Transverse colon (tissue), 4 donors: ENCODE measurements around the gene RDM1. TPM values are rescaled to one million over a fixed set of nuclear protein-coding genes. Genes with fewer than 3 reads are reported as not detected.

Experiments used
- DNase-seq: peaks from one replicate; pipeline ENCODE4 v3.0.0-alpha.2; 2019
- H3K27ac ChIP-seq, 4 donors: fragments of 200-600 bp; sonication (generic); 2 replicates each; pipeline ENCODE4 v1.5.1; 2016 to 2018; ENCODE audit warnings: inconsistent platforms in 4 of 4
- H3K27me3 ChIP-seq: fragments of 200-600 bp; sonication (generic); 2 replicates; pipeline ENCODE4 v1.5.1; 2017; ENCODE audit warnings: inconsistent platforms
- H3K36me3 ChIP-seq, 4 donors: fragments of 200-600 bp; sonication (generic); 2 replicates each; pipeline ENCODE4 v1.5.1; 2017 to 2019; ENCODE audit warnings: inconsistent platforms in 4 of 4
- H3K4me1 ChIP-seq, 4 donors: fragments of 200-600 bp; sonication (generic); 2 replicates each; pipeline ENCODE4 v1.5.1; 2017 to 2020; ENCODE audit warnings: inconsistent platforms in 4 of 4
- H3K4me3 ChIP-seq, 4 donors: fragments of 200-600 bp; sonication (generic); 1 replicate in 1 of 4; 2 replicates in 3 of 4; pipeline versions ENCODE4 v1.5.1 to v1.6.1; 2017 to 2019; ENCODE audit warnings: inconsistent platforms in 4 of 4
- H3K9me3 ChIP-seq, 2 donors: fragments of 200-600 bp; sonication (generic); 2 replicates each; pipeline ENCODE4 v1.5.1; 2017 to 2019; ENCODE audit warnings: inconsistent platforms in 2 of 2
- EP300 ChIP-seq: sonication (generic); formaldehyde crosslinking; IDR thresholded peaks from one replicate; pipeline ENCODE4 v1.6.1; 2017; ENCODE audit warnings: antibody characterized with exemption, low read depth
- POLR2A ChIP-seq: fragments of 450-650 bp; IDR thresholded peaks from one replicate; pipeline ENCODE4 v1.6.1; 2016; ENCODE audit warnings: antibody characterized with exemption, mild to moderate bottlenecking, moderate library complexity
- POLR2AphosphoS5 ChIP-seq, 3 donors: sonication (generic); formaldehyde crosslinking; IDR thresholded peaks; one replicate each; pipeline ENCODE4 v1.6.1; 2016; ENCODE audit warnings: antibody characterized with exemption in 3 of 3
- WGBS, 2 donors: methylation state at CpG; one replicate each; pipeline ENCODE4 v1.1.5; 2018; ENCODE audit warnings: low coverage in 1 of 2; 5-methylcytosine and 5-hydroxymethylcytosine counted together
- in situ Hi-C, 4 donors: fragments of 200-750 bp; cut with MboI; loops; one replicate each; pipeline versions ENCODE4 v1.15.0 to v1.15.1; 2017; ENCODE audit warnings: low sequenced_read_pairs in 3 of 4, low pct_ligation_motif_present in 1 of 4, low pct_unique_long_range_greater_than_20kb in 1 of 4
- intact Hi-C: fragments of 100-400 bp; cut with DNase I; formaldehyde crosslinking; loops from one replicate; pipeline ENCODE4 v1.15.1; 2023; ENCODE audit warnings: low total_unique reads
- small RNA-seq, 4 donors: library from RNA; depleted of rRNA; stranded (forward); fragments of <200 nt; gene quantifications; one replicate each; pipeline ENCODE3, GENCODE V24; 2016
- total RNA-seq, 4 donors: library from RNA; depleted of rRNA; stranded (reverse); fragments of >200 nt; gene quantifications; one replicate each; pipeline ENCODE4 v1.1.0, GENCODE V29; 2016
- TF ChIP-seq, protein P1 (sequence below), 5 experiments: fragments of 200-600 bp in 3 of 5; fragments of 450-650 bp in 2 of 5; sonication (generic) in 3 of 5; IDR thresholded peaks; 1 replicate in 2 of 5; 2 replicates in 3 of 5; pipeline ENCODE4 v1.5.1; 2016 to 2017; ENCODE audit warnings: antibody characterized with exemption in 5 of 5, inconsistent platforms in 3 of 5, mild to moderate bottlenecking in 2 of 5, moderate library complexity in 1 of 5

RDM1 gene
- total RNA-seq, 4 donors from 2014 or later: 39.2 TPM; not detected in 3

DNA sequence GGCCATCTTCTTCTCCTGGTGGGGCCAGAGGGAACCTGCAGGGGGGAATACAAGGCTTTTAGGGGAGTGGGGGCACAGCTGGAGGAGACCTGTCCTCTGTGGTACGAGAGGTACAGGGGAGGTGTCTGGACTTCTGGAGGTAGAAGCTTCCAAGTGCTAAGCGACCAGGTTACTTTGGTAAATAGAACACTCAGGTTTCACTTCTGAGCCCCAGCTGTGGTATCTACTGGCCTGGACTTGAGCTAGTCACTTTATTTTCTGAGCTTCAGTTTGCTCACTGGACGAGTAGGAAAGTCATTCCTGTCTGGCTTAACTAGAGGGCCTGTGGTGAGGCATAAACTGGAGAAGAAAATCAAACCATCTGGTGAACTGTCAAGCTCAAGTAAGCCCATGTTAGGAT lies 61.8 kb downstream of the RDM1 start, which contains the start of gene HEATR9:
Gene HEATR9, minus strand, starts transcription at position 155 of the 400 bp plus-strand sequence. Its CDS starts 149 bp downstream, at position 6.
- no peak for DNase-seq
- intact Hi-C loops: no loop called here
- 79% methylated on average over 3 of the region's 3 CpGs; no CpG with 5 or more reads in 1 of the 2 donors for WGBS, 2 donors

More for the DNA sequence above, 61.8 kb downstream of the RDM1 start, which contains the start of gene HEATR9:
- no peak for TF ChIP-seq EP300
- TF ChIP-seq POLR2A: no peak
- no peak for TF ChIP-seq POLR2AphosphoS5 (IDR thresholded peaks at IDR 0.05)
- TF ChIP-seq, protein P1, sequence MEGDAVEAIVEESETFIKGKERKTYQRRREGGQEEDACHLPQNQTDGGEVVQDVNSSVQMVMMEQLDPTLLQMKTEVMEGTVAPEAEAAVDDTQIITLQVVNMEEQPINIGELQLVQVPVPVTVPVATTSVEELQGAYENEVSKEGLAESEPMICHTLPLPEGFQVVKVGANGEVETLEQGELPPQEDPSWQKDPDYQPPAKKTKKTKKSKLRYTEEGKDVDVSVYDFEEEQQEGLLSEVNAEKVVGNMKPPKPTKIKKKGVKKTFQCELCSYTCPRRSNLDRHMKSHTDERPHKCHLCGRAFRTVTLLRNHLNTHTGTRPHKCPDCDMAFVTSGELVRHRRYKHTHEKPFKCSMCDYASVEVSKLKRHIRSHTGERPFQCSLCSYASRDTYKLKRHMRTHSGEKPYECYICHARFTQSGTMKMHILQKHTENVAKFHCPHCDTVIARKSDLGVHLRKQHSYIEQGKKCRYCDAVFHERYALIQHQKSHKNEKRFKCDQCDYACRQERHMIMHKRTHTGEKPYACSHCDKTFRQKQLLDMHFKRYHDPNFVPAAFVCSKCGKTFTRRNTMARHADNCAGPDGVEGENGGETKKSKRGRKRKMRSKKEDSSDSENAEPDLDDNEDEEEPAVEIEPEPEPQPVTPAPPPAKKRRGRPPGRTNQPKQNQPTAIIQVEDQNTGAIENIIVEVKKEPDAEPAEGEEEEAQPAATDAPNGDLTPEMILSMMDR (IDR thresholded peaks at IDR 0.05): no peak
- Histone ChIP-seq H3K9me3 (no peaks in the 10 kb centered on the region), H3K4me3 (no peak within 1 kb of the TSS), H3K27ac (no peak within 1 kb of the TSS), H3K4me1 (peaks cover 0 to 5% (median 0%) of the 10 kb centered on the region in 4 donors), H3K27me3 (no peaks in the 10 kb centered on the region), H3K36me3 (no peaks in the 10 kb centered on the region)
- in situ Hi-C loops: no loop called here

Small RNAs within 50 kb of the gene (small RNA-seq; reads per million reads assigned to genes)
- gene RF00100: 151 to 699 (median 368) reads per million in 4 donors

Other genes with a start within 250 kb of the RDM1 start
- 1 to 10 TPM in 2 of 4 donors, under 1 TPM in 2; 0.41 to 1.6 (median 1.1) TPM for gene RASL10B, start 199.1 kb downstream of the RDM1 start, total RNA-seq
- not detected for gene GAS2L2, start 177.5 kb downstream of the RDM1 start, total RNA-seq
- gene C17orf50, start 169.9 kb downstream of the RDM1 start, total RNA-seq: not detected
- 100 to 1,000 TPM; 104 to 368 (median 128) TPM for gene MMP28, start 135.1 kb downstream of the RDM1 start, total RNA-seq
- 10 to 100 TPM; 13.1 to 74.3 (median 37.9) TPM for gene TAF15, start 121.3 kb downstream of the RDM1 start, total RNA-seq
- gene HEATR9, start 61.9 kb downstream of the RDM1 start, total RNA-seq: not detected
- 10 to 100 TPM in 2 of 4 donors, 1 to 10 TPM in 2; 1.8 to 12.8 (median 6.2) TPM for gene CCL5, start 50.4 kb downstream of the RDM1 start, total RNA-seq
- not detected for gene LYZL6, start 12.9 kb upstream of the RDM1 start, total RNA-seq
- not detected for gene CCL16, start 50.7 kb upstream of the RDM1 start, total RNA-seq
- 10 to 100 TPM in 1 of 4 donors, 1 to 10 TPM in 3; 4.2 to 19.5 (median 6.8) TPM for gene CCL14, start 56.0 kb upstream of the RDM1 start, total RNA-seq
- 10 to 100 TPM in 3 of 4 donors, 1 to 10 TPM in 1; 6.8 to 68.8 (median 31.5) TPM for gene CCL15, start 70.8 kb upstream of the RDM1 start, total RNA-seq
- gene CCL23, start 87.2 kb upstream of the RDM1 start, total RNA-seq: 1 to 10 TPM in 1 of 4 donors, not detected in 3; 9.1 TPM
- 1 to 10 TPM in 2 of 4 donors, not detected in 2; 1.2 to 4.9 TPM for gene CCL18, start 133.5 kb upstream of the RDM1 start, total RNA-seq
- 1 to 10 TPM in 2 of 4 donors, not detected in 2; 1.1 to 4.4 TPM for gene CCL3, start 159.4 kb upstream of the RDM1 start, total RNA-seq
- 10 to 100 TPM in 1 of 4 donors, 1 to 10 TPM in 1, not detected in 2; 4.2 to 10.8 TPM for gene CCL4, start 173.1 kb upstream of the RDM1 start, total RNA-seq
- 10 to 100 TPM in 1 of 4 donors, 1 to 10 TPM in 1, not detected in 2; 5.2 to 12.1 TPM for gene TBC1D3B, start 245.9 kb upstream of the RDM1 start, total RNA-seq